Activated CD4-positive, alpha-beta memory T cell treated with anti-CD3 and anti-CD28 coated beads for 36 hours (primary cell): ENCODE data around the gene ARG2. TPM values are rescaled to one million over a fixed set of nuclear protein-coding genes. Genes with fewer than 3 reads are reported as not detected.
"Not testable (repeated sequence)": the region's sequence is repeated elsewhere in the genome, so short reads cannot be mapped to it uniquely, and the experiment has no call there.

ENCODE experiments used
- CTCF ChIA-PET: fragments of 350-600 bp; sonication (Branson Sonifier 250); formaldehyde crosslinking; loops from one replicate; lab custom pipeline; 2021; ENCODE audit warnings: antibody characterized with exemption, inconsistent platforms; lab: Charles Lee
- POLR2A ChIA-PET: fragments of 350-600 bp; sonication (Branson Sonifier 250); formaldehyde crosslinking; loops from one replicate; lab custom pipeline; 2021; ENCODE audit warnings: antibody characterized with exemption; lab: Charles Lee
- DNase-seq: peaks from one replicate; pipeline ENCODE4 v3.0.0-alpha.2; 2020
- H3K27ac Mint-ChIP-seq: one replicate; pipeline ENCODE4 v1.8.0; 2021; ENCODE audit warnings: mixed read lengths
- H3K27me3 Mint-ChIP-seq: one replicate; pipeline ENCODE4 v1.8.0; 2021; ENCODE audit warnings: mixed read lengths
- H3K36me3 Mint-ChIP-seq: one replicate; pipeline ENCODE4 v1.8.0; 2021; ENCODE audit warnings: mixed read lengths
- H3K4me1 Mint-ChIP-seq: one replicate; pipeline ENCODE4 v1.8.0; 2021; ENCODE audit warnings: low read depth, mixed read lengths
- H3K4me3 Mint-ChIP-seq: one replicate; pipeline ENCODE4 v1.8.0; 2021; ENCODE audit warnings: mild to moderate bottlenecking, mixed read lengths
- H3K9me3 Mint-ChIP-seq: one replicate; pipeline ENCODE4 v1.8.0; 2021; ENCODE audit warnings: mixed read lengths
- intact Hi-C: fragments of 100-400 bp; cut with micrococcal nuclease; formaldehyde crosslinking; loops from one replicate; pipeline ENCODE4 v1.15.1; 2023
- total RNA-seq, 2 experiments: library from RNA; stranded (reverse); gene quantifications; one replicate each; pipeline ENCODE4 v1.2.3, GENCODE V29; 2021

ARG2 gene
- total RNA-seq, 2 experiments from 2014 or later: 6.8 to 7.6 TPM

DNA sequence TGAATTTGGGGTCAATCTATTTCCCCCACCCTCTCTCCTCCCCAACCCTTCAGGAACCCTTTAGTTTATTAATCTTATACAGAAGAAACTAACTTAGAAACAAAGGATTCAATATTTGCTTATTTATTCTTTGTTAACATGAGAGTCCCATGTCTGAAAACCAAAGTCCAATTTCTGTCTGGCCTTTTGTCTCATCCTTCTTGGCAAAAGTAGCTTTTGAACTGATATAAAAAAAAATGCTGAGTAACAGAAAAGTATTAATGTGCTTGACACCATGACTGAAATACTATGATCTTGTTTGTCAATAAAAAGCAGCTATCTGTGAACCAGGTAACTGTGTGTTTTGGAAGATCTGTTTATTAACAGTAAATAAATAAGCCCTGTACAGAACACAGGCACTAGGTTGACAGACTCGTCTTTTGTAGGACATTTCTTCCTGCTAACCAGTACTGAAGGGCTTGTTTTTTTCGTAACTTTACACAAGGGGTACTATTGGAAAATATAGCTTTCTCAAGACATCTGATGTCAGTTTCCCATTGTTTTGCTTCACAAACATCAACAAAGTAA is 30.4 kb upstream of the ARG2 start:
- H3K27ac Mint-ChIP-seq: no peak overlapping the region
- intact Hi-C loops: no loop called here
- DNase-seq: no peak
- no peaks in the 10 kb centered on the region for H3K4me1 Mint-ChIP-seq
- peaks cover 12% of the 10 kb centered on the region for H3K36me3 Mint-ChIP-seq
- H3K9me3 Mint-ChIP-seq: no peaks in the 10 kb centered on the region
- no peaks in the 10 kb centered on the region for H3K27me3 Mint-ChIP-seq
- H3K4me3 Mint-ChIP-seq: no peak overlapping the region
- CTCF ChIA-PET: interaction anchor here (1.5 to 8.7 kb wide), 3 partner anchors 10 to 162 kb away, joined by 5 to 99 read pairs (median 8); partner anchors contain the start of genes PIGH and RDH12
- POLR2A ChIA-PET: interaction anchor here (1.0 kb wide), 1 partner anchor 11 kb away, joined by 3 read pairs; the partner anchor contains the start of gene PIGH

DNA sequence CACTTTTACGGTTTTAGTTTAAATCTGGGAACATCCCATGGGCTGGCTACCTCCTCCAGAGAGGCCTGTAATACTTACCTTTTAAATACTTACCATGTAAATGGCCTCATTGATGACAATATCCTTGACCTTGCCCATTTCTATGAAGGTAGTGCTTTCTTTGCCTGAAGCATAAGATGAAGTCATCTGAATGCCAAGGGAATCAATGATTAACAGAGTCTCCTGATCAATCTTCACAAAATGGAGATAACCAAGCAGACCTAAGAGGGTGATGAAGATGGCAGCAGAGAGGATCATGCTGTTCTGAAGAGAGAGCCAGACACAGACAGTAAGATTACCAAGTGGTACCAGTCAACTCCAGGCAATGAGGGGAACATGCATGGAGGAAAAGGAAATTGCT is 26.1 kb upstream of the ARG2 start:
- intact Hi-C loops, POLR2A ChIA-PET, H3K27ac Mint-ChIP-seq, H3K4me3 Mint-ChIP-seq, H3K27me3 Mint-ChIP-seq, H3K9me3 Mint-ChIP-seq, DNase-seq: not testable (repeated sequence)
- CTCF ChIA-PET: interaction anchor here (0.7 kb wide), 1 partner anchor 8 kb away, joined by 3 read pairs; no protein-coding TSS in a partner anchor
- Mint-ChIP-seq H3K4me1 (peaks cover 15% of the 10 kb centered on the region), H3K36me3 (peaks cover 13% of the 10 kb centered on the region)

DNA sequence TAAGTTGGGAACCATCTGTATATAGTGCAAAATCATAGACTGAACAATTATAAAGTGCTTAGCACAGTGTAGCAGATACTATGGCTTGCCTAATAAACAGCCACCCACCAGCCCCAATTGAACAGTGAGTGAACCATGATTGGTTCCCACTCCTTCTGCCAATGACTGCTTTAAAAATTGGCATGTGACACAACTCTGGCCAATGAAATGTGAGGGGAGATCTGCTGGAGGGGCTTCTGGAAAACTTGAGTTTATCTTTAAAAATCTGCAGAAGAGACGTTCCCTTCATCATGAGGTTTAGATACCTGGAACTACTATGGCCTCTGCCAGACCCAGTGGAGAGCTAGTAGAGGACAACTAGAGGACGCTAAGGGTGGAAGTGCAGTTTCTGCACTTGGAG is 24.3 kb upstream of the ARG2 start:
- Mint-ChIP-seq H3K36me3 (peaks cover 9% of the 10 kb centered on the region), H3K27ac (no peak overlapping the region), H3K9me3 (no peaks in the 10 kb centered on the region), H3K27me3 (no peaks in the 10 kb centered on the region), H3K4me3 (no peak overlapping the region), H3K4me1 (peaks cover 28% of the 10 kb centered on the region)
- DNase-seq: no peak
- ChIA-PET CTCF (interaction anchor here (2.2 kb wide), 1 partner anchor 109 kb away, joined by 6 read pairs; no protein-coding TSS in a partner anchor), POLR2A (no interaction called here)
- intact Hi-C loops: loop anchor here (5.0 kb wide), 1 partner anchor 72 kb away; no protein-coding TSS in a partner anchor

DNA sequence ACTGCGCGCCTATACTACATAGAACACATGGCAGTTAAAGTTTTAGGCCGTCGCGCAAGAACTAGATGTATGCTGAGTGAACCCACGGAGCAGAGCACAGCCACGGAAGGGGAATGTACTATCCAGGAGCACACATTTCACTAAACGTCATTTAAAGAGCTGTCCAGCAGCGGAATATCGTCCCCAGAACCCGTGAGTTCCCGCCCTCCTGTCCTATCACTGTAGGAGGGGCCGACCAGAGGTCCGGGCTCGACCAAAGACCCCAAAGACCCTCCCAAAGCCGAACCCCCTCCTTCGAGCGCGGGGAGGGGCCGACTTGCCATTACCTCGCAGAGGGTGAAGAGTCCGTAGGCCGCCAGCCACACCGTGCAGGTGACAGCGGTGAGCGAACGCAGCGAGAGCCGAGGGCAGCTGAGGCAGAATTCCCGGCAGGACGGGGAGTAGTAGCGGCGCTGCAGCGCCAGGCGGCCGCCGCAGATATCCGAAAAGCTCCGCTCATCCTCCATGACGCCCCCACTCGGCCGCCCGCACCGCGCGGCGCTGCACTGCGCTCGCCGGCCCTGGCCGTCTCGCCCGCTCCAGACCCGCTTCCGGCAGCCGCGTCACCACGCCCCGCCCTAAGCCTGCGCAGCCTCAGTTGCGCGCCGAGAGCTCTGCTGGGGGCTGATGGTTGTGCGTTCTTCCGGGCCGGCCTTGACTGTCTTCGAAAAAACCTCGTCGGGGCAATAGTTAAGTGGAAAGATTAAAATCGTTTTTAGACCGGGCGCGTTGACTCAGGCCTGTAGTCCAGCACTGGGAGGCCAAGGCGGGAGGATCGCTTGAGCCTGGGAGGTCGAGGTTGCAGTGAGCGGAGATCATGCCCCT is 19.8 kb upstream of the ARG2 start, which contains the start of gene PIGH:
Gene PIGH, minus strand, starts transcription at position 571 of the 864 bp plus-strand sequence. Its CDS starts 65 bp downstream, at position 506.
- ChIA-PET CTCF (interaction anchor here (0.6 to 3.7 kb wide), 24 partner anchors 9 to 240 kb away, joined by 3 to 33 read pairs (median 5); partner anchors contain the start of genes ARG2, ATP6V1D, EIF2S1 and RDH11), POLR2A (interaction anchor here (0.5 to 2.3 kb wide), 9 partner anchors 9 to 216 kb away, joined by 3 to 10 read pairs (median 6); partner anchors contain the start of genes ARG2, RDH11 and ZFYVE26)
- intact Hi-C loops: loop anchor here (1.0 to 5.0 kb wide), 5 partner anchors 19 to 240 kb away; partner anchors contain the start of genes ARG2, EIF2S1, RAD51B and RDH11

DNA sequence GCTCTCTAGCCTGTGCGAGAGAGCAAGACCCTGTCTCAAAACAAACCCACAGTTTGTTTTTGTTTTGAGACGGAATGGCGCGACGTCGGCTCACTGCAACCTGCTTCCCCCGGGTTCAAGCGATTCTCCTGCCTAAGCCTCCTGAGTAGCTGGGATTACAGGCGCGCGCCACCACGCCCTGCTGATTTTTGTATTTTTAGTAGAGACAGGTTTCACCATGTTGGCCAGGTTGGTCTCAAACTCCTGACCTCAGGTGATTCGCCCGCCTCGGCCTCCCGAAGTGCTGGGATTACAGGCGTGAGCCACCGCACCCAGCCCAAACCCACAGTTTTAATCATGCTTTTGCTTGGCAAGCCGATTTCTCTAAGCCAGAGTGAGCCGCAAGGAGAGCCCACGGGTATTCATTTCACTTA is 19.2 kb upstream of the ARG2 start:
- POLR2A ChIA-PET: interaction anchor here (0.5 to 2.3 kb wide), 9 partner anchors 10 to 216 kb away, joined by 3 to 10 read pairs (median 6); partner anchors contain the start of genes ARG2, RDH11 and ZFYVE26
- peak overlapping the region; percentile 88 for H3K27ac Mint-ChIP-seq
- not testable (repeated sequence) for H3K36me3 Mint-ChIP-seq

More for the DNA sequence above, 19.8 kb upstream of the ARG2 start, which contains the start of gene PIGH:
- DNase-seq: peak; percentile 96
- H3K4me3 Mint-ChIP-seq: peak within 1 kb of the TSS; percentile 95
- H3K36me3 Mint-ChIP-seq: peaks cover 5% of the 10 kb centered on the region
- H3K9me3 Mint-ChIP-seq: no peaks in the 10 kb centered on the region
- H3K4me1 Mint-ChIP-seq: peaks cover 34% of the 10 kb centered on the region
- no peaks in the 10 kb centered on the region for H3K27me3 Mint-ChIP-seq
- peak within 1 kb of the TSS; percentile 88 for H3K27ac Mint-ChIP-seq

DNA sequence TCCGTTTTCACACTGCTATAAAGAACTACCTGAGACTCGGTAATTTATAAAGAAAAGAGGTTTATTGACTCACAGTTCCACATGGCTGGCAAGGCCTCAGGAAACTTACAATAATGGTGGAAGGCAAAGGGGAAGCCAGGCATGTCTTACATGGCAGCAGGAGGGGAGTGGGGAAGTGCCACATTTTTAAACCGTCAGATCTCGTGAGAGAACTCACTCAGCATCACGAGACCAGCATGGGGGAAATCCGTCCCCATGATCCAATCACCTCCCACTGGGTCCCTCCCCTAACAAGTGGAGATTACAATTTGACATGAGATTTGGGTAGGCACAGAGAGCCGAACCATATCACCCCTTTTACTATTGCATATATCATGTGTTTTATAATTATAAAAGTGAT is 17.6 kb upstream of the ARG2 start:
- intact Hi-C loops: loop anchor here (5.0 kb wide), 1 partner anchor 215 kb away; the partner anchor contains the start of genes RAD51B and ZFYVE26
- Mint-ChIP-seq H3K36me3 (peaks cover 2% of the 10 kb centered on the region), H3K4me1 (peaks cover 32% of the 10 kb centered on the region), H3K9me3 (no peaks in the 10 kb centered on the region), H3K27me3 (no peaks in the 10 kb centered on the region), H3K4me3 (no peak overlapping the region), H3K27ac (no peak overlapping the region)
- POLR2A ChIA-PET: interaction anchor here (0.6 kb wide), 1 partner anchor 511 kb away, joined by 6 read pairs; no protein-coding TSS in a partner anchor
- CTCF ChIA-PET: no interaction called here
- no peak for DNase-seq

More for the DNA sequence above, 19.2 kb upstream of the ARG2 start:
- CTCF ChIA-PET: interaction anchor here (0.6 to 3.7 kb wide), 22 partner anchors 9 to 241 kb away, joined by 3 to 33 read pairs (median 6); partner anchors contain the start of genes ARG2, ATP6V1D, EIF2S1 and RDH11
- H3K9me3 Mint-ChIP-seq, H3K27me3 Mint-ChIP-seq, DNase-seq: not testable (repeated sequence)
- intact Hi-C loops: loop anchor here (1.0 to 5.0 kb wide), 4 partner anchors 19 to 240 kb away; partner anchors contain the start of genes ARG2, EIF2S1, RAD51B and RDH11
- peak overlapping the region; percentile 95 for H3K4me3 Mint-ChIP-seq
- peaks cover 34% of the 10 kb centered on the region for H3K4me1 Mint-ChIP-seq

DNA sequence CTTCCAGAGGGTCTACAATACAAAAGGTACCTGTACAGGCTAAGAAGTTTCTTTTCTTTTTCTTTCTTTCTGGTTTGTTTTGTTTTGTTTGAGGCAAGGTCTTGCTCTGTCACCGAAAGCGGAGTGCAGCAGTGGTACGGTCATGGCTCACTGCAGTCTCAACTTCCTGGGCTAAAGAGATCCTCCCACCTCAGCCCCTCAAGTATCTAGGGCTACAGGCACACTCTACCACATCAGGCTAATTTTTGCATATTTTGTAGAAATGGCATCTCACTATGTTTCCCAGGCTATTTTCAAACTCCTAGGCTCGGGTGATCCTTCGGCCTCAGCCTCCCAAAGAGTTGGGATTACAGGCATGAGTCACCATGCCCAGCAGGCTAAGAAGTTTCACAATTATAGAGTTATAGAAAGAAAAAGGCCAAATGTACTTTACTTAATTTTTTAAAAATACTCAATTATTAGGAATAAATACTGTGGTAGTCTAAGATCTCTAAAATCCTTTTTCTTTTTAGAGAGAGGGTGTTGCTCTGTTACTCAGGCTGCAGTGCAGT is 16.6 kb upstream of the ARG2 start:
- intact Hi-C loops: loop anchor here (5.0 kb wide), 1 partner anchor 214 kb away; the partner anchor contains the start of genes RAD51B and ZFYVE26
- DNase-seq: no peak
- Mint-ChIP-seq H3K27ac (no peak overlapping the region), H3K4me1 (peaks cover 25% of the 10 kb centered on the region), H3K9me3 (no peaks in the 10 kb centered on the region), H3K4me3 (no peak overlapping the region), H3K27me3 (no peaks in the 10 kb centered on the region), H3K36me3 (peaks cover 2% of the 10 kb centered on the region)
- ChIA-PET CTCF (no interaction called here), POLR2A (no interaction called here)

DNA sequence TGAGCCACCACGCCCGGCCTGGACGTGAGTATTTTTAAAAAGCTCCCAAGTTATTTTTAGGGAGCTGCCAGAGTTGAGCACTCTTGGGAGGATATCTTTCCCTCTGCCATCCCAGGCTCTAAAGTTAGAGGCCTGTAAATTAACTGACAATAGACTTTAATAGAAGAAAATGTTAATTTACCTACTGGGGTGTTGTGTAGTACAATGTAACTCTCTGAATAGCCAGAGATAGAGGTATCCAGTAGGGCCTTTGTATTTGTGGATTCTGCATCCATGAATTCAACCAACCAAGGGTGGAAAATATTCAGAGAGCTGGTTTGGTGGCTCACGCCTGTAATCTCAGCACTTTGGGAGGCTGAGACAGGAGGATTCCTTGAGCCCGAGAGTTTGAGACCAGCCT is 12.1 kb upstream of the ARG2 start:
- POLR2A ChIA-PET: no interaction called here
- no peaks in the 10 kb centered on the region for H3K27me3 Mint-ChIP-seq

DNA sequence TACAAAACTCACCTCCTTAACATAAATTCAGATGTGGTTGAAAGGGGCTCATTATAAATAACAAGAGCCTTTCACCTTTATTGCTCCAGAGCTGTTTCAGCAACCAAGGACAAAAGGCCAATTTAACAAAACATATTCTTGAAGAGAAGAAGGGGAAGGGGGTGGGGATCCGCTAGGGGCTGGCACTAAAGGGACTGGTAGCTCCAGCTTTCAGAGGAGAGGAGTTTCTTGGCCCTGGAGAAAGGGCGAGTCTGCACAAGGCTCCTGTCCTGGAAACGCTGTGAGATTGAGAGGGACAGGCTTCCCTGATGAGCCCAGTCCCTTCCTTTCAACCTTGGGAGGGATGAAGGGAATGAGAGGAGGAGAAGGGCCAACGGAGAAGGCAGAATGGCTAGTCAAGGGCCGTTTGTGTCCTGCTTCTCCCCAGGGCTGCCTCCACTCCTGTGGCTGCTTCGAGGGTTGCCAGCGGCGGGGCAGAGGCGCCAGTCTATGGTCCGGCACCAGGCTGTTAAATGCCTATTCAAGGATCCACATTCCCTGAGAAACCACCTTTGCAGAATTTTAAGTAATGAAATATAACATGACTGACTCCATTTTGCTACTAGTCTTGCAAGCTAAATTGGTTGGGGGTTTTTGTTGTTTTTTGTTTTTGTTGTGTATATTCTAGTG is 9.9 kb upstream of the ARG2 start:
- peaks cover 6% of the 10 kb centered on the region for H3K4me1 Mint-ChIP-seq
- POLR2A ChIA-PET: no interaction called here

More for the DNA sequence above, 12.1 kb upstream of the ARG2 start:
- no peak overlapping the region for H3K4me3 Mint-ChIP-seq
- H3K36me3 Mint-ChIP-seq: no peaks in the 10 kb centered on the region
- peaks cover 6% of the 10 kb centered on the region for H3K4me1 Mint-ChIP-seq
- H3K27ac Mint-ChIP-seq: no peak overlapping the region
- intact Hi-C loops: no loop called here
- DNase-seq: no peak
- CTCF ChIA-PET: interaction anchor here (0.5 to 2.4 kb wide), 4 partner anchors 11 to 165 kb away, joined by 3 to 13 read pairs (median 3); partner anchors contain the start of gene RDH12
- no peaks in the 10 kb centered on the region for H3K9me3 Mint-ChIP-seq

DNA sequence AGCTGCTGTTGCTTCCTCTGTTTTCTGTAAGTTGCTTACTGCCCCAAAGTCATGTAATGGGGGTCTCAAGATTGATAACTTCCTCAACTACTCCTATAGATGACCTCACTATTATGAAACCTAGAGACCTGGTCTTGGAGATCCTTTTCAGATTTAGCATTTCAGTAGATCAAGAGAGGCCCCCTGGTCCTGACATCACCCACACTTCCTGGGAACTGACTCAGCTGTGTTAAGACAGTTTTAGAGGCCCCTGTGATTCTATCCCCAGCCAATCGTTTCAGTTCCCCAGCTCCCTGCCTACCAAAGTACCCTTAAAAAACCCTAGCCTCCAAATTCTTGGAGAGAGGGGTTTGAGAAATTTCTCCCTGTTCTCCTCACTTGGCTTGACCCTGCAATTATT is 9.2 kb upstream of the ARG2 start:
- DNase-seq: peak; percentile 35
- no peak overlapping the region for H3K27ac Mint-ChIP-seq
- CTCF ChIA-PET: interaction anchor here (1.0 to 5.8 kb wide), 3 partner anchors 9 to 27 kb away, joined by 3 to 16 read pairs (median 8); partner anchors contain the start of gene PIGH

More for the DNA sequence above, 9.9 kb upstream of the ARG2 start:
- Mint-ChIP-seq H3K27ac (no peak overlapping the region), H3K9me3 (no peaks in the 10 kb centered on the region), H3K36me3 (no peaks in the 10 kb centered on the region), H3K27me3 (peaks cover 2% of the 10 kb centered on the region), H3K4me3 (no peak overlapping the region)
- CTCF ChIA-PET: interaction anchor here (1.0 to 5.8 kb wide), 3 partner anchors 9 to 26 kb away, joined by 3 to 16 read pairs (median 8); partner anchors contain the start of gene PIGH
- intact Hi-C loops: no loop called here
- DNase-seq: no peak

More for the DNA sequence above, 9.2 kb upstream of the ARG2 start:
- intact Hi-C loops: no loop called here
- Mint-ChIP-seq H3K27me3 (peaks cover 2% of the 10 kb centered on the region), H3K4me3 (no peak overlapping the region), H3K4me1 (peaks cover 6% of the 10 kb centered on the region), H3K9me3 (no peaks in the 10 kb centered on the region), H3K36me3 (no peaks in the 10 kb centered on the region)
- POLR2A ChIA-PET: no interaction called here
